H1 (cell line): ENCODE data around the gene NAXD. TPM values are rescaled to one million over a fixed set of nuclear protein-coding genes. Genes with fewer than 3 reads are reported as not detected.
A peak's percentile ranks its signal among the peaks of the same experiment; 100 is the strongest.

ENCODE experiments used
- ASH2L ChIP-seq: fragments of 200-600, 300-600 bp; sonication (generic); IDR thresholded peaks from one replicate; pipeline ENCODE4 v1.7.1; 2017; ENCODE audit warnings: low read length
- BACH1 ChIP-seq: IDR thresholded peaks from 2 replicates; pipeline ENCODE4 v1.6.1; 2012; ENCODE audit warnings: low read length, improper control_type of control experiment
- CHD7 ChIP-seq: fragments of 300-600 bp; sonication (generic); IDR thresholded peaks from 2 replicates; pipeline ENCODE4 v1.7.1; 2012; ENCODE audit warnings: low read length, moderate library complexity, mild to moderate bottlenecking, inconsistent platforms; ENCODE audit not compliant: insufficient replicate concordance
- JUND ChIP-seq: IDR thresholded peaks from 2 replicates; pipeline ENCODE4 v1.6.1; 2011; ENCODE audit warnings: mild to moderate bottlenecking, improper control_type of control experiment, low read length
- KDM4A ChIP-seq: IDR thresholded peaks from one replicate; pipeline ENCODE4 v1.7.1; 2012; ENCODE audit warnings: low read depth, mild to moderate bottlenecking, moderate library complexity, low read length, inconsistent platforms; ENCODE audit not compliant: severe bottlenecking
- NRF1 ChIP-seq: IDR thresholded peaks from 2 replicates; pipeline ENCODE4 v1.6.1; 2011; ENCODE audit warnings: mild to moderate bottlenecking, low read depth, low read length, improper control_type of control experiment
- RAD21 ChIP-seq, 2 experiments: IDR thresholded peaks in 1 of 2; conservative IDR thresholded peaks in 1 of 2; 2 replicates each; pipeline ENCODE4 v1.6.1; 2011; ENCODE audit warnings: low read depth in 2 of 2, low read length in 2 of 2, improper control_type of control experiment in 1 of 2, inconsistent platforms in 1 of 2, mild to moderate bottlenecking in 1 of 2, moderate library complexity in 1 of 2
- TAF1 ChIP-seq: IDR thresholded peaks from 2 replicates; pipeline ENCODE4 v1.6.1; 2011; ENCODE audit warnings: mild to moderate bottlenecking, low read depth, low read length
- polyA plus RNA-seq, 7 experiments: library from polyadenylated mRNA; depleted of rRNA in 3 of 7; stranded (reverse) in 5 of 7; unstranded in 2 of 7; fragments of >200 nt in 5 of 7; fragments of 200-250 nt in 2 of 7; gene quantifications; 1 replicate in 5 of 7; 2 replicates in 1 of 7; 4 replicates in 1 of 7; pipeline versions ENCODE4 v1.2.1 to v1.2.3, GENCODE V29; 2011 to 2013; ENCODE audit warnings: missing spikeins in 2 of 7, mixed read lengths in 2 of 7
- total RNA-seq: library from RNA; stranded (reverse); fragmentation: NEBNext Ultra II Directional; extraction: Animal tissue kit (Norgen Biotek cat#: 25700); gene quantifications from 2 replicates; pipeline ENCODE4 v1.2.1, GENCODE V29; 2021

The NAXD gene
- total and polyA plus RNA-seq, 2 of the 8 experiments (the other 6 are each of a cell fraction or from before 2014, with no cell fraction given) = 25.4 to 35.5 TPM

DNA sequence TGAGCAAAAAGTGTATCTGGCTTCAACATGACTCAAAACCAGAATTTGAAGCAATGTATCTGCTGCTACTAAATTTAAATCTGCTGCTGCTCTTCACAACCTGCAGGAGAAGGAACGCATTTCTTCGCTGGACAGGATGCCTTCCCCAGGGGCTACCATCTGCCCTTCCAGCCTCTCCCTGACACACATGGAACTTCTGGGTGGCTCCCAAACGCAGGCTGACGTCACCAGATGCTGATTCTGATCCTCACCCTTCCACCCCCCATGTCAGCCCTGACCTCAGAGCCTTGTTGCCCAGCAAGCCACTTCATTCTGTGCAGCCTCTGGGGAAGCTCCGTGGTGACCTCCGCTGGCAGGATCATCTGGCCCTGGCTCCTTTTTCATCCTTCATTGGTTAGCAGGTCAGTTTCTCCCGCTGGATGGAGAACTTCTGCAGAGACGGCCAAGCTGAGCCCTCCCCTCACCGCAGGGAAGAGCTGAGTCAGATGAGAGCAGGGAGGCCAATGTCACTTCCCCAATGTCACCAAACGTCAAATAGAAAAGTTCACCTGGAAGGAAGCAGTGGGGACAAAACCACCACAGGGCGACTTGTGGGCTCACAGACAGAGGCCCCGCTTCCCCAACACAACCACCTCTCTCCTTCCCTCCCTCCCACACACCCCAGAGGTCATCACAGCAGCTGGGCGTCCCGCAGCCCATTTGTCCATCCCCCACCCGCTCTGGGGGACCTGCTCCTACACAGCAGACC is 39.8 kb upstream of the NAXD start (continued):
- TF ChIP-seq CHD7 = no peak
- no peak for TF ChIP-seq TAF1
- TF ChIP-seq ASH2L = no peak
- no peak for TF ChIP-seq KDM4A
- 0 out of 2 replicates have a peak, but pooled peaks have one; percentile 35 for TF ChIP-seq BACH1
- TF ChIP-seq NRF1 = no peak
- TF ChIP-seq RAD21 (IDR thresholded peaks at IDR 0.05 in 1 of 2, conservative IDR thresholded peaks at IDR 0.05 in 1 of 2; ENCODE audit: low read depth in 2 of 2, low read length in 2 of 2) = peak; percentile 12 to 42; a peak in 3 of 4 replicates
- no peak for TF ChIP-seq JUND
